ENCODE data around the gene AVPR2.

The AVPR2 gene

GRCh38 chrX:153881281-153881680 is 23.2 kb upstream of the AVPR2 start:
- DNase-seq (ENCODE audit: low read depth): no peak
- no peak for TF ChIP-seq CTCF (IDR thresholded peaks at IDR 0.05; ENCODE audit: control insufficient read depth, insufficient read depth, low read depth, low read length, missing control alignments)
- H3K4me3 ChIP-seq (ENCODE audit: control insufficient read depth, low read depth, low read length): no peak overlapping the region

GRCh38 chrX:153882086-153882498 is 22.4 kb upstream of the AVPR2 start:
- H3K4me3 ChIP-seq (ENCODE audit: control insufficient read depth, low read depth, low read length): no peak overlapping the region
- DNase-seq (ENCODE audit: low read depth): no peak
- no peak for TF ChIP-seq CTCF (IDR thresholded peaks at IDR 0.05; ENCODE audit: control insufficient read depth, insufficient read depth, low read depth, low read length, missing control alignments)

GRCh38 chrX:153882557-153882956 is 21.9 kb upstream of the AVPR2 start:
- no peak for DNase-seq (ENCODE audit: low read depth)
- no peak overlapping the region for H3K4me3 ChIP-seq (ENCODE audit: control insufficient read depth, low read depth, low read length)
- no peak for TF ChIP-seq CTCF (IDR thresholded peaks at IDR 0.05; ENCODE audit: control insufficient read depth, insufficient read depth, low read depth, low read length, missing control alignments)

GRCh38 chrX:153883163-153883843 is 21.2 kb upstream of the AVPR2 start:
- H3K4me3 ChIP-seq (ENCODE audit: control insufficient read depth, low read depth, low read length): no peak overlapping the region
- DNase-seq (ENCODE audit: low read depth): no peak
- TF ChIP-seq CTCF (IDR thresholded peaks at IDR 0.05; ENCODE audit: control insufficient read depth, insufficient read depth, low read depth, low read length, missing control alignments): no peak

GRCh38 chrX:153884136-153884535 is 20.3 kb upstream of the AVPR2 start:
- DNase-seq (ENCODE audit: low read depth): no peak
- no peak overlapping the region for H3K4me3 ChIP-seq (ENCODE audit: control insufficient read depth, low read depth, low read length)
- no peak for TF ChIP-seq CTCF (IDR thresholded peaks at IDR 0.05; ENCODE audit: control insufficient read depth, insufficient read depth, low read depth, low read length, missing control alignments)

- no peak for DNase-seq (ENCODE audit: low read depth)
- no peak overlapping the region for H3K4me3 ChIP-seq (ENCODE audit: control insufficient read depth, low read depth, low read length)
Observed at GRCh38 chrX:153884590-153884989, 19.9 kb upstream of the AVPR2 start.

More at GRCh38 chrX:153884590-153884989, 19.9 kb upstream of the AVPR2 start:
- TF ChIP-seq CTCF (IDR thresholded peaks at IDR 0.05; ENCODE audit: control insufficient read depth, insufficient read depth, low read depth, low read length, missing control alignments): no peak
